HepG2 (cell line): Measurements from ENCODE around the gene LYRM7. TPM values are rescaled to one million over a fixed set of nuclear protein-coding genes. Genes with fewer than 3 reads are reported as not detected.

ENCODE experiments used
- CCAR2 ChIP-seq: fragments of 200-400 bp; formaldehyde crosslinking; optimal IDR thresholded peaks from 2 replicates; pipeline ENCODE3; 2018; ENCODE audit warnings: low read depth, mild to moderate bottlenecking, low read length, moderate library complexity
- MAFF ChIP-seq: IDR thresholded peaks from 2 replicates; pipeline ENCODE4 v1.6.1; 2011; ENCODE audit warnings: low read depth, low read length, improper control_type of control experiment
- MAFK ChIP-seq, 2 experiments: IDR thresholded peaks in 1 of 2; conservative IDR thresholded peaks in 1 of 2; 2 replicates each; pipeline ENCODE4 v1.6.1; 2011; ENCODE audit warnings: improper control_type of control experiment in 2 of 2, low read length in 2 of 2
- MAZ ChIP-seq, 2 experiments: sonication (generic) in 1 of 2; formaldehyde crosslinking in 1 of 2; IDR thresholded peaks; 2 replicates each; pipeline versions ENCODE4 v1.5.0 to v1.6.1; 2012 to 2020; ENCODE audit warnings: low read depth in 2 of 2, mild to moderate bottlenecking in 2 of 2, borderline replicate concordance in 1 of 2, improper control_type of control experiment in 1 of 2, low read length in 1 of 2, missing genetic modification reagents in 1 of 2, moderate library complexity in 1 of 2
- RFX3 ChIP-seq: IDR thresholded peaks from 2 replicates; pipeline ENCODE4 v1.6.1; 2016; ENCODE audit warnings: missing biosample characterization, missing genetic modification reagents
- SALL1 ChIP-seq: sonication (generic); formaldehyde crosslinking; IDR thresholded peaks from 2 replicates; pipeline ENCODE4 v1.8.0; 2022; ENCODE audit warnings: mild to moderate bottlenecking, missing genetic modification reagents
- SOX13 ChIP-seq, 3 experiments: fragments of 450-650 bp in 1 of 3; sonication (generic) in 1 of 3; formaldehyde crosslinking in 1 of 3; IDR thresholded peaks in 2 of 3; conservative IDR thresholded peaks in 1 of 3; 2 replicates each; pipeline versions ENCODE4 v1.5.0 to v1.6.1; 2016 to 2020; ENCODE audit warnings: antibody characterized with exemption in 1 of 3, mild to moderate bottlenecking in 1 of 3, missing compliant biosample characterization in 1 of 3, missing genetic modification reagents in 1 of 3, moderate library complexity in 1 of 3
- SOX5 ChIP-seq: IDR thresholded peaks from 2 replicates; pipeline ENCODE4 v1.6.1; 2016; ENCODE audit warnings: borderline replicate concordance
- SP5 ChIP-seq: IDR thresholded peaks from 2 replicates; pipeline ENCODE4 v1.6.1; 2016; ENCODE audit warnings: low read depth, borderline replicate concordance
- TCF7L2 ChIP-seq: IDR thresholded peaks from 2 replicates; pipeline ENCODE4 v1.6.1; 2011; ENCODE audit warnings: mild to moderate bottlenecking, low read depth, low read length, moderate library complexity
- ZNF329 ChIP-seq: sonication (generic); formaldehyde crosslinking; IDR thresholded peaks from 2 replicates; pipeline ENCODE4 v1.9.0; 2021; ENCODE audit warnings: low read depth, mild to moderate bottlenecking, missing genetic modification reagents
- ZNF550 ChIP-seq: sonication (generic); formaldehyde crosslinking; IDR thresholded peaks from 2 replicates; pipeline ENCODE4 v1.4.0; 2020; ENCODE audit warnings: mild to moderate bottlenecking, missing genetic modification reagents, borderline replicate concordance
- polyA plus RNA-seq, 8 experiments: library from polyadenylated mRNA; depleted of rRNA in 3 of 8; stranded (reverse) in 7 of 8; unstranded in 1 of 8; fragments of >200 nt; fragmentation: Illumina TruSeq in 4 of 8; extraction: Trizol in 4 of 8; gene quantifications; 2 replicates each; pipeline versions ENCODE4 v1.2.1 to v1.2.3, GENCODE V29; 2011 to 2016; ENCODE audit warnings: low read depth in 4 of 8, missing spikeins in 1 of 8, mixed read lengths in 1 of 8; ENCODE audit not compliant: insufficient read depth in 1 of 8
- total RNA-seq, 5 experiments: library from RNA; depleted of rRNA; stranded (reverse); fragments of >200 nt; fragmentation: Illumina TruSeq; extraction: Trizol; gene quantifications; 2 replicates each; pipeline ENCODE4 v1.2.3, GENCODE V29; 2016; ENCODE audit warnings: low read depth in 1 of 5
- TF ChIP-seq, protein P1 (sequence below): IDR thresholded peaks from 2 replicates; pipeline ENCODE4 v1.6.1; 2016; ENCODE audit warnings: missing biosample characterization, missing genetic modification reagents, low read depth
- TF ChIP-seq, protein P2 (sequence below): sonication (generic); formaldehyde crosslinking; IDR thresholded peaks from 2 replicates; pipeline ENCODE4 v1.4.0; 2020; ENCODE audit warnings: missing genetic modification reagents
- TF ChIP-seq, protein P3 (sequence below): IDR thresholded peaks from 2 replicates; pipeline ENCODE4 v1.4.0; 2020; ENCODE audit warnings: mild to moderate bottlenecking, missing genetic modification reagents
- TF ChIP-seq, protein P4 (sequence below): sonication (generic); formaldehyde crosslinking; IDR thresholded peaks from 2 replicates; pipeline ENCODE4 v1.5.0; 2020; ENCODE audit warnings: mild to moderate bottlenecking, missing genetic modification reagents
- TF ChIP-seq, protein P5 (sequence below): IDR thresholded peaks from 2 replicates; pipeline ENCODE4 v1.6.1; 2016; ENCODE audit warnings: mild to moderate bottlenecking, missing biosample characterization, missing genetic modification reagents

Gene LYRM7
- total and polyA plus RNA-seq, 2 of the 13 experiments (the other 11 are each of a cell fraction or from before 2014, with no cell fraction given): 3.0 to 5.5 TPM

DNA sequence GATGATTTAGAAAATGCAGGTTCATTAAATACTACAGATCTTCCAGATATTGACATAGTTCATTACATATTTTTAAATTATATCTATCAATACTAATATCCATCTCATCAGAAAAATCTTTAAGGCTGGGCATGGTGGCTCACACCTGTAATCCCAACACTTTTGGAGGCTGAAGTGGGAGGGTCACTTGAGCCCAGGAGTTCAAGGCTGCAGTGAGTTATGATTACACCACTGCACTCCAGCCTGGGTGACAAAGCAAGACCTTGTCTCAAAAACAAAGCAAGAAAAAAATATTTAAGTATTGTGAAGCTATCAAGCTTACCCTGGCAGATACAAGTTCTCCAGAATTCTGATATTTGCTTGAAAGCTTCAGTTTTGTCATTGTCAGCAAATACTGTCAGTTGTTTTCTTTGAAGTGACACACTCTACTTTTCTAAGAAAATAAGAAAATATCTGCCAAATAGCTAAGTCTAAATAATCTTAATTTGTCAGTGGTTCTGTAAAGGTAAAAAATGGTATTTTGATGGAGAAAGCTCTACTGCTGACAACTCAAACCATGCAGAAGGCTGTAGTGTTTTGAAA lies 14.9 kb downstream of the LYRM7 start (continued):
- TF ChIP-seq SOX13 (IDR thresholded peaks at IDR 0.05) (no peak), SOX13 (CRISPR knock-in tag; conservative IDR thresholded peaks at IDR 0.05 in 1 of 2, IDR thresholded peaks at IDR 0.05 in 1 of 2) (peak in 1 of 2 experiments; percentile 46; a peak in 1 of 4 replicates), MAZ (IDR thresholded peaks at IDR 0.05; ENCODE audit: borderline replicate concordance, low read depth, low read length) (no peak), MAZ (CRISPR knock-in tag; IDR thresholded peaks at IDR 0.05; ENCODE audit: low read depth) (no peak), MAFK (conservative IDR thresholded peaks at IDR 0.05 in 1 of 2, IDR thresholded peaks at IDR 0.05 in 1 of 2; ENCODE audit: low read length in 2 of 2) (peak; percentile 95 to 97), TCF7L2 (no peak), MAFF (peak; percentile 96), RFX3 (CRISPR knock-in tag) (no peak), ZNF329 (no peak), CCAR2 (no peak), SOX5 (peak; percentile 9; the same call in 1 of the 2 replicates), SP5 (peak; percentile 73), SALL1 (CRISPR knock-in tag) (peak; percentile 28; the same call in 1 of the 2 replicates), ZNF550 (no peak)
- TF ChIP-seq, protein P1, sequence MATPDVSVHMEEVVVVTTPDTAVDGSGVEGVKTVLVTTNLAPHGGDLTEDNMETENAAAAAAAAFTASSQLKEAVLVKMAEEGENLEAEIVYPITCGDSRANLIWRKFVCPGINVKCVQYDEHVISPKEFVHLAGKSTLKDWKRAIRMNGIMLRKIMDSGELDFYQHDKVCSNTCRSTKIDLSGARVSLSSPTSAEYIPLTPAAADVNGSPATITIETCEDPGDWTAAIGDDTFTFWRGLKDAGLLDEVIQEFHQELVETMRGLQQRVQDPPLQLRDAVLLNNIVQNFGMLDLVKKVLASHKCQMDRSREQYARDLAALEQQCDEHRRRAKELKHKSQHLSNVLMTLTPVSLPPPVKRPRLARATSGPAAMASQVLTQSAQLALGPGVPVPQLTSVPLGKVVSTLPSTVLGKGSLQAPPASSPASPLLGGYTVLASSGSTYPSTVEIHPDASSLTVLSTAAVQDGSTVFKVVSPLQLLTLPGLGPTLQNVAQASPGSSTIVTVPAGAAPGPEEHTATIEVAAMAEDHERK (CRISPR knock-in tag): no peak
- TF ChIP-seq, protein P2, sequence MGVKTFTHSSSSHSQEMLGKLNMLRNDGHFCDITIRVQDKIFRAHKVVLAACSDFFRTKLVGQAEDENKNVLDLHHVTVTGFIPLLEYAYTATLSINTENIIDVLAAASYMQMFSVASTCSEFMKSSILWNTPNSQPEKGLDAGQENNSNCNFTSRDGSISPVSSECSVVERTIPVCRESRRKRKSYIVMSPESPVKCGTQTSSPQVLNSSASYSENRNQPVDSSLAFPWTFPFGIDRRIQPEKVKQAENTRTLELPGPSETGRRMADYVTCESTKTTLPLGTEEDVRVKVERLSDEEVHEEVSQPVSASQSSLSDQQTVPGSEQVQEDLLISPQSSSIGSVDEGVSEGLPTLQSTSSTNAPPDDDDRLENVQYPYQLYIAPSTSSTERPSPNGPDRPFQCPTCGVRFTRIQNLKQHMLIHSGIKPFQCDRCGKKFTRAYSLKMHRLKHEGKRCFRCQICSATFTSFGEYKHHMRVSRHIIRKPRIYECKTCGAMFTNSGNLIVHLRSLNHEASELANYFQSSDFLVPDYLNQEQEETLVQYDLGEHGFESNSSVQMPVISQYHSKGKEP (CRISPR knock-in tag): no peak
- TF ChIP-seq, protein P3, sequence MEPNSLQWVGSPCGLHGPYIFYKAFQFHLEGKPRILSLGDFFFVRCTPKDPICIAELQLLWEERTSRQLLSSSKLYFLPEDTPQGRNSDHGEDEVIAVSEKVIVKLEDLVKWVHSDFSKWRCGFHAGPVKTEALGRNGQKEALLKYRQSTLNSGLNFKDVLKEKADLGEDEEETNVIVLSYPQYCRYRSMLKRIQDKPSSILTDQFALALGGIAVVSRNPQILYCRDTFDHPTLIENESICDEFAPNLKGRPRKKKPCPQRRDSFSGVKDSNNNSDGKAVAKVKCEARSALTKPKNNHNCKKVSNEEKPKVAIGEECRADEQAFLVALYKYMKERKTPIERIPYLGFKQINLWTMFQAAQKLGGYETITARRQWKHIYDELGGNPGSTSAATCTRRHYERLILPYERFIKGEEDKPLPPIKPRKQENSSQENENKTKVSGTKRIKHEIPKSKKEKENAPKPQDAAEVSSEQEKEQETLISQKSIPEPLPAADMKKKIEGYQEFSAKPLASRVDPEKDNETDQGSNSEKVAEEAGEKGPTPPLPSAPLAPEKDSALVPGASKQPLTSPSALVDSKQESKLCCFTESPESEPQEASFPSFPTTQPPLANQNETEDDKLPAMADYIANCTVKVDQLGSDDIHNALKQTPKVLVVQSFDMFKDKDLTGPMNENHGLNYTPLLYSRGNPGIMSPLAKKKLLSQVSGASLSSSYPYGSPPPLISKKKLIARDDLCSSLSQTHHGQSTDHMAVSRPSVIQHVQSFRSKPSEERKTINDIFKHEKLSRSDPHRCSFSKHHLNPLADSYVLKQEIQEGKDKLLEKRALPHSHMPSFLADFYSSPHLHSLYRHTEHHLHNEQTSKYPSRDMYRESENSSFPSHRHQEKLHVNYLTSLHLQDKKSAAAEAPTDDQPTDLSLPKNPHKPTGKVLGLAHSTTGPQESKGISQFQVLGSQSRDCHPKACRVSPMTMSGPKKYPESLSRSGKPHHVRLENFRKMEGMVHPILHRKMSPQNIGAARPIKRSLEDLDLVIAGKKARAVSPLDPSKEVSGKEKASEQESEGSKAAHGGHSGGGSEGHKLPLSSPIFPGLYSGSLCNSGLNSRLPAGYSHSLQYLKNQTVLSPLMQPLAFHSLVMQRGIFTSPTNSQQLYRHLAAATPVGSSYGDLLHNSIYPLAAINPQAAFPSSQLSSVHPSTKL (CRISPR knock-in tag): peak; percentile 50; the same call in 1 of the 2 replicates
- TF ChIP-seq, protein P4, sequence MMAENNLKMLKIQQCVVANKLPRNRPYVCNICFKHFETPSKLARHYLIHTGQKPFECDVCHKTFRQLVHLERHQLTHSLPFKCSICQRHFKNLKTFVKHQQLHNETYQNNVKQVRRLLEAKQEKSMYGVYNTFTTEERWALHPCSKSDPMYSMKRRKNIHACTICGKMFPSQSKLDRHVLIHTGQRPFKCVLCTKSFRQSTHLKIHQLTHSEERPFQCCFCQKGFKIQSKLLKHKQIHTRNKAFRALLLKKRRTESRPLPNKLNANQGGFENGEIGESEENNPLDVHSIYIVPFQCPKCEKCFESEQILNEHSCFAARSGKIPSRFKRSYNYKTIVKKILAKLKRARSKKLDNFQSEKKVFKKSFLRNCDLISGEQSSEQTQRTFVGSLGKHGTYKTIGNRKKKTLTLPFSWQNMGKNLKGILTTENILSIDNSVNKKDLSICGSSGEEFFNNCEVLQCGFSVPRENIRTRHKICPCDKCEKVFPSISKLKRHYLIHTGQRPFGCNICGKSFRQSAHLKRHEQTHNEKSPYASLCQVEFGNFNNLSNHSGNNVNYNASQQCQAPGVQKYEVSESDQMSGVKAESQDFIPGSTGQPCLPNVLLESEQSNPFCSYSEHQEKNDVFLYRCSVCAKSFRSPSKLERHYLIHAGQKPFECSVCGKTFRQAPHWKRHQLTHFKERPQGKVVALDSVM: peak; percentile 50; the same call in 1 of the 2 replicates
- TF ChIP-seq, protein P5, sequence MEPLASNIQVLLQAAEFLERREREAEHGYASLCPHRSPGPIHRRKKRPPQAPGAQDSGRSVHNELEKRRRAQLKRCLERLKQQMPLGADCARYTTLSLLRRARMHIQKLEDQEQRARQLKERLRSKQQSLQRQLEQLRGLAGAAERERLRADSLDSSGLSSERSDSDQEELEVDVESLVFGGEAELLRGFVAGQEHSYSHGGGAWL: no peak
